ENCODE data around the gene BAHD1. TPM values are rescaled to one million over a fixed set of nuclear protein-coding genes. Genes with fewer than 3 reads are reported as not detected.
"Not testable (repeated sequence)": the region's sequence is repeated elsewhere in the genome, so short reads cannot be mapped to it uniquely, and the experiment has no call there.

BAHD1 gene
- total RNA-seq, 2 donors from 2014 or later, result 14.6 to 15.1 TPM

DNA sequence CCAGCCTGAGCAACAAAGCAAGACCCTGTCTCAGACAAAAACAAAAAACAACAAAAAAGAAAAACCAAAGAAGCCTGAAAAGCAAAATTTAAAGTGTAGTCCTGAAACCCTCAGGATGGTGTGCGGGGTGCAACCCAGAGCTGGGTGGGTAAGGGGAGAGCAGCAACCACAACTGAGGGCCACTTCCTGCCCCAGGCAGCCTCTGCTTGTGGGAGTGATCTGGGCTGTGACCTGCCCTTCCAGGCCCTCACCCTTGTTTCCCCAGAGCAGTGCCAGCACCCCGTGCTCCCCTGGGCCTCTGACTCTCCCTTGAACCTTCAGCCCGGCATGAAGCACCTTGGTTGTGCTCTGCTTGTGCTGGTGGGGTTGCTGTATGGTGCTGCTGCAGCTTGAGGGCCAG is 13.2 kb downstream of the BAHD1 start:
- peak overlapping the region; percentile 9 to 27 for H3K27ac Mint-ChIP-seq
- DNase-seq (ENCODE audit: low spot score in 2 of 2); H3K9me3 Mint-ChIP-seq; H3K36me3 Mint-ChIP-seq: not testable (repeated sequence)
- peak; percentile 63 to 72 for ATAC-seq

DNA sequence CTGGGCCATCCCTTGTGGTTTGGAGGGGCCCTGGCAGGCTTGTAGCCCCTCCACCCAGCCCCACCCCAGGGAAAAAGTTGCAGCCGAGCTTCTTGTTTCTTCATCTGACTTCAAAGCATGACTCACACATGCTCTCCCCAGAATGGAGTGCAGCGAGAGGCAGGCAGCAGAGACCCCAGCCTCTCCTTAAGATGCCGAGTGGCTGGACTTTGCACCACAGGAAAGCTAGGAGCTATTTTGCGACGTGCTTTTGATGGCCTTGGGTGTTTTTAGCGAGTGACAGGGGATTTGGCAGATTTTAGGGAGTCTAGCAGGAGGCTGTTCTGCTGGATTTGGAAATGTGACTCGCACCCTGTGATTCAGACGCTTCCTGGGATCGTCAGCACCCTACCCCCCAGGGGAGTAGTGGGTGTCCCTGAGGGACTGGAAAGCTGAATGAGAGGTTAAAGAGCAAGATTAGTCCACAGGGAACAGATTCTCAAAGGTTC is 14.2 kb downstream of the BAHD1 start:
- ATAC-seq (peak; percentile 40 to 54), DNase-seq (ENCODE audit: low spot score in 2 of 2) (peak in 1 of 2 donors; percentile 30)
- Mint-ChIP-seq H3K27ac (peak overlapping the region; percentile 27 to 84), H3K9me3 (no peaks in the 10 kb centered on the region), H3K36me3 (no peaks in the 10 kb centered on the region)

- H3K36me3 Mint-ChIP-seq, result no peaks in the 10 kb centered on the region
- DNase-seq (ENCODE audit: low spot score in 2 of 2) (no peak), ATAC-seq (no peak)
- no peaks in the 10 kb centered on the region for H3K9me3 Mint-ChIP-seq
- H3K27ac Mint-ChIP-seq, result peak overlapping the region; percentile 29 to 44
These were observed 15.6 kb downstream of the BAHD1 start for GRCh38 chr15:40456299-40456712.

GRCh38 chr15:40456738-40457137 is 16.0 kb downstream of the BAHD1 start:
- Mint-ChIP-seq H3K27ac (peak overlapping the region; percentile 29 to 44), H3K9me3 (no peaks in the 10 kb centered on the region), H3K36me3 (no peaks in the 10 kb centered on the region)
- no peak for ATAC-seq
- DNase-seq (ENCODE audit: low spot score in 2 of 2), result no peak

GRCh38 chr15:40458495-40459371 is 18.0 kb downstream of the BAHD1 start:
- Mint-ChIP-seq H3K36me3 (no peaks in the 10 kb centered on the region), H3K9me3 (no peaks in the 10 kb centered on the region), H3K27ac (no peak overlapping the region)
- ATAC-seq, result no peak
- no peak for DNase-seq (ENCODE audit: low spot score in 2 of 2)

DNA sequence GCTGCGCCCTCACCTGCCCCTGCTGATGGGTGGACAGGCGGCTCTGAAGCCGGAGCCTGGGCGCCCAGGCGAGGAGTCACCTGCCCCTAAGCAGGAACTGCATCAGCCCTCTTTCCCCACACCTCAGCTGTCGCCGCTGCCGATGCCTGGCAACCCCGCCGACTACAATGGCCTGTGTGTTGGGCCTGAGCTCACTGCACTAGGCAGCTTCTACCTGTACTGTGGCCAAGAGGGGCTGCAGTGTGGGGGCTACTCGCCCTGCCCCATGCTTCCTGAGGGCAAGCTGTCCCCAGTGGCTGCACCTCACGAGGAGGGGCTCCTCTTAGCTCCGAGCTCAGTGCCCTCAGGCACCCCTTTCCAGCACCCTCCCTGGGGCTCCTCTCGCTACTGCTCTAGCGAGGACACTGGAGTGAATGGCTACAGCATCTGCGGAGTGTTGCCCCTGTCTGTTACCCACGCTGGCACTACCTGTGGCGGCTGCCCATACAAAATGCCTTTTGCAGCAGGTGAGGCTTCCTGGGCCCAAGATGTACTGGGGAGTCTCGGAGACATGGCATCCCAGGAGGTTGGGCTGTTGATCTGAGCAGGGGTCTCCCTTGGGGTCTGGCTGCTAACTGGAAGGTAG is 18.8 kb downstream of the BAHD1 start:
- DNase-seq (ENCODE audit: low spot score in 2 of 2) (no peak), ATAC-seq (no peak)
- Mint-ChIP-seq H3K9me3 (no peaks in the 10 kb centered on the region), H3K36me3 (no peaks in the 10 kb centered on the region), H3K27ac (peak overlapping the region in 1 of 2 donors; percentile 54)

GRCh38 chr15:40460404-40460803 is 19.7 kb downstream of the BAHD1 start:
- H3K36me3 Mint-ChIP-seq, result no peaks in the 10 kb centered on the region
- DNase-seq (ENCODE audit: low spot score in 2 of 2) (no peak), ATAC-seq (no peak)
- H3K27ac Mint-ChIP-seq, result peak overlapping the region in 1 of 2 donors; percentile 54
- no peaks in the 10 kb centered on the region for H3K9me3 Mint-ChIP-seq

DNA sequence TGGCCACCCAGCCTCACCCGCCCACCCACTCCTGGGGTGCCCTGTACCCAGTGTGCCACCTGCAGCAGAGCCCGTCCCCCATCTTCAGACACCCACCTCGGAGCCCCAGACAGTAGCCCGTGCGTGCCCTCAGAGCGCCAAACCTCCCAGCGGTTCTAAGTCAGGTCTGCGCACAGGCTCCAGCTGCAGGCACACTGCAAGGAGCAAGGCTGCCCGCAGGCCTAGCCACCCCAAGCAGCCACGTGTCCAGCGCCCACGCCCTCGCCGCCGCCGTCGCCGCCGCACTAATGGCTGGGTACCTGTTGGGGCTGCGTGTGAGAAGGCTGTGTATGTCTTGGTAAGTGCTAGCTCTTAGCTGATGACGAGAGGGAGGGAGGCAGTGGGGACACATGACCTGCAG is 21.2 kb downstream of the BAHD1 start:
- no peak overlapping the region for H3K27ac Mint-ChIP-seq
- no peaks in the 10 kb centered on the region for H3K36me3 Mint-ChIP-seq
- H3K9me3 Mint-ChIP-seq, result no peaks in the 10 kb centered on the region
- no peak for DNase-seq (ENCODE audit: low spot score in 2 of 2)
- ATAC-seq, result no peak

DNA sequence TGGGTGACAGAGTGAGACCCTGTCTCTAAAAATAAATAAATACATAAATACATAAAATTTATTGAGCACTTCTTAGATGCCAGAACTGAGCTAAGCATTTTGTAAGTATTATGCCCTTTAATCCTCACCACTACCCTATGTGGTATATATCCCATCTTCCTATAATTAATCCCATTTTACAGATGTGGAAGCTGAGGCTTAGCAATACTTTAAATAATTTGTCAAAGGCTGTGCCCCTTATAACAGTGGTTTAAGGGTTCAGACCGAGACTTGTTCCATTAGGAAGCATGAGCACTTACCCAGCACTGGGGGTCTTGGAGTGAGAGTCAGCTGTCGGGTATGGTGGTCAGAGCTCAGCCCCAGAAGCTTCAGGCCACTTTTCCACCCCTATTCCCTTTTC is 22.5 kb downstream of the BAHD1 start:
- H3K36me3 Mint-ChIP-seq, result no peaks in the 10 kb centered on the region
- H3K9me3 Mint-ChIP-seq, result no peaks in the 10 kb centered on the region
- H3K27ac Mint-ChIP-seq, result no peak overlapping the region
- no peak for ATAC-seq
- DNase-seq (ENCODE audit: low spot score in 2 of 2), result no peak

DNA sequence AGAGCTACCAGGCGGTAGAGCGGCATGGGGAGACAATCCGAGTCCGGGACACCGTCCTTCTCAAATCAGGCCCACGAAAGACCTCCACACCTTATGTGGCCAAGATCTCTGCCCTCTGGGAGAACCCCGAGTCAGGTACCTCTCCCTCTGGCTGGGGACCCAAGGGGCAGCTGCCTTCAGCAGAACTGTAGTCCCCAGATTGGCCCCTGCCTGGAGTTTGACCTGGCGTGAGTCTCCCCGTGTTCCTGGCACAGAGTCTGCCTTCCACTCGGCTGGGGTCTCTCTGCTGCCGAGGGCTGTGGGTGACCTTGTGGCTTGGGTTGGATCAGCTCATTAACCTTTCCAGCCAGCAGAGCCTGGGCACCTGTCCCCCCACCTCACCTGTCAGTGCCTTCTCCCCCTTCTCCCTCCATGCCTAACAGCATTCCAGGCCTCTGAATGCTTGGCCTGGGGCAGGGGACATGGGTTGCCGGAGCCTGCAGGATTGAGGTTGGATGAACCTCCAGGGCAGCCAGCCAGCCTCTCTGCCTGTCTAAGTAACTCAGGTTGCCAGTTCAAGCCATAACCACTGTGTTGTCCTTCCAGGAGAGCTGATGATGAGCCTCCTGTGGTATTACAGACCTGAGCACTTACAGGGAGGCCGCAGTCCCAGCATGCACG is 23.3 kb downstream of the BAHD1 start:
- DNase-seq (ENCODE audit: low spot score in 2 of 2), result no peak
- peak overlapping the region; percentile 65 to 73 for H3K27ac Mint-ChIP-seq
- no peaks in the 10 kb centered on the region for H3K36me3 Mint-ChIP-seq
- ATAC-seq, result no peak
- H3K9me3 Mint-ChIP-seq, result no peaks in the 10 kb centered on the region

GRCh38 chr15:40464595-40465185 is 23.9 kb downstream of the BAHD1 start:
- H3K27ac Mint-ChIP-seq, result peak overlapping the region; percentile 65 to 73
- H3K36me3 Mint-ChIP-seq, result no peaks in the 10 kb centered on the region
- no peak for ATAC-seq
- H3K9me3 Mint-ChIP-seq, result no peaks in the 10 kb centered on the region
- DNase-seq (ENCODE audit: low spot score in 2 of 2), result no peak

DNA sequence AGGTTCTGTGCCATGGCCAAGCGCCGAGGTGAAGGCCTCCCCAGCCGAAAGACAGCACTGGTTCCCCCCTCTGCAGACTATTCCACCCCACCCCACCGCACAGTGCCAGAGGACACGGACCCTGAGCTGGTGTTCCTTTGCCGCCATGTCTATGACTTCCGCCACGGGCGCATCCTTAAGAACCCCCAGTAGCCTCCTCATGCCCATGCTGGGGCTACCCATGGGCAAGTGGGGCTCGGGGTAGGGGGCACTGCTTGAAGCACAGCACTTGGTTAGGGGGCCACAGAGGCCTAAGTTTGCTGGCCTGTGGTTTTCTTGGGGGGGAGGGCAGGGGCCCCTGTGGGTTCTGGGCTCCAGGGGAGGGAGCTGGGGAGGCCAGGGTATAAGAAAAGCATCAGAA is 25.2 kb downstream of the BAHD1 start:
- ATAC-seq, result no peak
- H3K27ac Mint-ChIP-seq, result peak overlapping the region in 1 of 2 donors; percentile 21
- DNase-seq (ENCODE audit: low spot score in 2 of 2), result no peak
- H3K9me3 Mint-ChIP-seq, result no peaks in the 10 kb centered on the region
- no peaks in the 10 kb centered on the region for H3K36me3 Mint-ChIP-seq

GRCh38 chr15:40466426-40467260 is 25.9 kb downstream of the BAHD1 start:
- no peaks in the 10 kb centered on the region for H3K36me3 Mint-ChIP-seq
- H3K27ac Mint-ChIP-seq, result peak overlapping the region in 1 of 2 donors; percentile 22
- ATAC-seq (no peak), DNase-seq (ENCODE audit: low spot score in 2 of 2) (no peak)
- no peaks in the 10 kb centered on the region for H3K9me3 Mint-ChIP-seq

DNA sequence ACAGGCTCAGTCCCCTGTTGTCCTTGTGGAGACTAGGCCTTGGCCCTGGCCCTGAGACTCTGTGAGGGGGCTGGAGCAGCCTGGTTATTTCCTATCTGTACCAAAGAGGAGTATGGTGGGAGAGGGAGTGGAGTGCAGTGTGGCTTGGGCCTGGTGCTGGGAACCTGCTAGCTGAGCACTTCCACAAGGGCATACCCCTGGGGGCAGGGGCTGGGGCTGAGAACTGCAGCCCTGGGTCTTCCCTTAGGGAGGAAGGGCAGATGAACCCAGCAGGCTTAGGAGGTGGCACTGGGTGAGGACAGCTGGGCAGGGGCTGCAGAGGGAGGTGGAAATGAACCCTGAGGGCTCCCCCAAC is 26.5 kb downstream of the BAHD1 start:
- Mint-ChIP-seq H3K27ac (no peak overlapping the region), H3K9me3 (no peaks in the 10 kb centered on the region), H3K36me3 (no peaks in the 10 kb centered on the region)
- DNase-seq (ENCODE audit: low spot score in 2 of 2), result no peak
- no peak for ATAC-seq

GRCh38 chr15:40468898-40469331 is 28.2 kb downstream of the BAHD1 start:
- no peaks in the 10 kb centered on the region for H3K36me3 Mint-ChIP-seq
- no peaks in the 10 kb centered on the region for H3K9me3 Mint-ChIP-seq
- no peak overlapping the region for H3K27ac Mint-ChIP-seq
- DNase-seq (ENCODE audit: low spot score in 2 of 2), result no peak
- ATAC-seq, result no peak

DNA sequence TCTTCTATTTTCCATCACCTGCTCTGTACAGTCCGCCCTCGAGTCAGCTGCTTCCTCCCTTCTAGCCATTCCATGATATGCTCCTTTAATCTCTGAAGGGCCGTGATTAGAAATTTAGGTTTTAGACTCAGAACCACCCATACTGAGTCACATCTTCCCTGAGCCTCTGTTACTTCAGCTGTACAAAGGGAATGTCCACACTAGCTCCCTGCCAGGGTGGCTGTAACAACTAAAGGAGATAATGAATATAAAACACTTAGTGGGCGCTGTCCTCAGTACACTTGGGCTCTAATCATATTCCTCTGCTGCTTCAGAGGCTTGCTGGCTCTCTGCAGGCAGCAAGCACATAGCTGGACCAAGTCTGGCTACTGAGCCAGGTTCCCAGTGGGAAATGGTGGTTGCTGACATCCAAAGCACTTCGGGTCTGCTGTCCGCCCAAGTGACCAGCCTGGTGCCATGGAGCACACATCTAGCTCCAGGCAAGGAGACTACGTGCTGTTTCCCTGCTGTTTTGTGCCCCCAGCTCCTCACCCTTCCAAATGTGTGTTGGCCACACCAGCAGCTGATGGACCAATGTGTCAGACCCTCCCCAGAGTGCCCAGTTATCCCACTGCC is 29.1 kb downstream of the BAHD1 start:
- ATAC-seq, result no peak
- H3K9me3 Mint-ChIP-seq, result no peaks in the 10 kb centered on the region
- no peak for DNase-seq (ENCODE audit: low spot score in 2 of 2)
- H3K27ac Mint-ChIP-seq, result peak overlapping the region in 1 of 2 donors; percentile 6
- no peaks in the 10 kb centered on the region for H3K36me3 Mint-ChIP-seq

All from activated naive CD4-positive, alpha-beta T cell treated with anti-CD3 and anti-CD28 coated beads, Interleukin-2, amount 50 U/mL, for 72 hours (primary cell).